Stimulated activated effector memory CD8-positive, alpha-beta T cell treated with anti-CD3 and anti-CD28 coated beads, Interleukin-12 subunit alpha, Interleukin-12 subunit beta, amount 100 ng/mL, for 72 hours (primary cell): ENCODE results near the gene AKAP9.
"Not testable (repeated sequence)": the region's sequence is repeated elsewhere in the genome, so short reads cannot be mapped to it uniquely, and the experiment has no call there.

Experiments
- ATAC-seq: fragments of 150-1000 bp; cut with Tn5 transposase; 2 replicates; pipeline ENCODE4 v1.10.0; 2021
- DNase-seq, 2 donors: peaks; one replicate each; pipeline ENCODE4 v3.0.0; 2021 to 2022; ENCODE audit warnings: low spot score in 2 of 2
- H3K27ac Mint-ChIP-seq: one replicate; pipeline ENCODE4 v1.8.0; 2022; ENCODE audit warnings: mild to moderate bottlenecking, mixed read lengths
- H3K36me3 Mint-ChIP-seq: one replicate; pipeline ENCODE4 v1.8.0; 2022; ENCODE audit warnings: mild to moderate bottlenecking, mixed read lengths
- H3K4me1 Mint-ChIP-seq: one replicate; pipeline ENCODE4 v1.8.0; 2022; ENCODE audit warnings: mixed read lengths
- H3K4me3 Mint-ChIP-seq: one replicate; pipeline ENCODE4 v1.8.0; 2022; ENCODE audit warnings: mild to moderate bottlenecking, mixed read lengths
- H3K9me3 Mint-ChIP-seq: one replicate; pipeline ENCODE4 v1.8.0; 2022; ENCODE audit warnings: mixed read lengths

Gene AKAP9

GRCh38 chr7:91962419-91962818, 21.8 kb downstream of the AKAP9 start:
- H3K27ac Mint-ChIP-seq = no peak overlapping the region
- no peak overlapping the region for H3K4me3 Mint-ChIP-seq
- peaks cover 31% of the 10 kb centered on the region for H3K4me1 Mint-ChIP-seq
- H3K36me3 Mint-ChIP-seq = no peaks in the 10 kb centered on the region
- ATAC-seq = no peak
- peaks cover 3% of the 10 kb centered on the region for H3K9me3 Mint-ChIP-seq
- no peak for DNase-seq

GRCh38 chr7:91967513-91967912, 26.9 kb downstream of the AKAP9 start:
- not testable (repeated sequence) for H3K36me3 Mint-ChIP-seq, ATAC-seq, H3K4me3 Mint-ChIP-seq, H3K9me3 Mint-ChIP-seq, DNase-seq
- Mint-ChIP-seq H3K4me1 (peaks cover 64% of the 10 kb centered on the region), H3K27ac (peak overlapping the region; percentile 43)

- DNase-seq = no peak
- peaks cover 38% of the 10 kb centered on the region for H3K36me3 Mint-ChIP-seq
- H3K4me3 Mint-ChIP-seq = no peak overlapping the region
- peaks cover 28% of the 10 kb centered on the region for H3K4me1 Mint-ChIP-seq
- ATAC-seq = no peak
- no peak overlapping the region for H3K27ac Mint-ChIP-seq
- H3K9me3 Mint-ChIP-seq = no peaks in the 10 kb centered on the region
These were observed 33.0 kb downstream of the AKAP9 start for GRCh38 chr7:91973639-91974038.

GRCh38 chr7:91974066-91974465, 33.4 kb downstream of the AKAP9 start:
- no peak overlapping the region for H3K4me3 Mint-ChIP-seq
- H3K9me3 Mint-ChIP-seq = no peaks in the 10 kb centered on the region
- peaks cover 26% of the 10 kb centered on the region for H3K4me1 Mint-ChIP-seq
- H3K27ac Mint-ChIP-seq = no peak overlapping the region
- H3K36me3 Mint-ChIP-seq = peaks cover 38% of the 10 kb centered on the region
- no peak for DNase-seq
- no peak for ATAC-seq

- H3K36me3 Mint-ChIP-seq = peaks cover 43% of the 10 kb centered on the region
- ATAC-seq (no peak), DNase-seq (no peak)
- H3K4me1 Mint-ChIP-seq = peaks cover 4% of the 10 kb centered on the region
- H3K9me3 Mint-ChIP-seq = no peaks in the 10 kb centered on the region
- H3K4me3 Mint-ChIP-seq = no peak overlapping the region
- H3K27ac Mint-ChIP-seq = no peak overlapping the region
These were observed 36.1 kb downstream of the AKAP9 start for GRCh38 chr7:91976743-91977142.

- peaks cover 48% of the 10 kb centered on the region for H3K36me3 Mint-ChIP-seq
- peaks cover 18% of the 10 kb centered on the region for H3K4me1 Mint-ChIP-seq
- no peak overlapping the region for H3K27ac Mint-ChIP-seq
- H3K4me3 Mint-ChIP-seq = no peak overlapping the region
- DNase-seq = no peak
- no peak for ATAC-seq
- no peaks in the 10 kb centered on the region for H3K9me3 Mint-ChIP-seq
These were observed 38.9 kb downstream of the AKAP9 start for GRCh38 chr7:91979590-91979989.

GRCh38 chr7:91982352-91982751, 41.7 kb downstream of the AKAP9 start:
- Mint-ChIP-seq H3K36me3 (peaks cover 21% of the 10 kb centered on the region), H3K4me1 (peaks cover 26% of the 10 kb centered on the region)
- not testable (repeated sequence) for H3K9me3 Mint-ChIP-seq, ATAC-seq, H3K27ac Mint-ChIP-seq, DNase-seq, H3K4me3 Mint-ChIP-seq

GRCh38 chr7:91988213-91988612, 47.6 kb downstream of the AKAP9 start:
- Mint-ChIP-seq H3K36me3 (peaks cover 16% of the 10 kb centered on the region), H3K9me3 (no peaks in the 10 kb centered on the region), H3K27ac (no peak overlapping the region), H3K4me3 (no peak overlapping the region), H3K4me1 (peaks cover 22% of the 10 kb centered on the region)
- no peak for ATAC-seq
- DNase-seq = no peak

GRCh38 chr7:91993976-91994375, 53.3 kb downstream of the AKAP9 start:
- Mint-ChIP-seq H3K9me3 (no peaks in the 10 kb centered on the region), H3K36me3 (peaks cover 67% of the 10 kb centered on the region), H3K27ac (no peak overlapping the region), H3K4me1 (no peaks in the 10 kb centered on the region), H3K4me3 (no peak overlapping the region)
- ATAC-seq (no peak), DNase-seq (no peak)

- Mint-ChIP-seq H3K4me3 (no peak overlapping the region), H3K9me3 (no peaks in the 10 kb centered on the region), H3K36me3 (peaks cover 75% of the 10 kb centered on the region), H3K27ac (no peak overlapping the region), H3K4me1 (no peaks in the 10 kb centered on the region)
- DNase-seq (no peak), ATAC-seq (no peak)
These were observed 54.9 kb downstream of the AKAP9 start for GRCh38 chr7:91995391-91996105.

- Mint-ChIP-seq H3K36me3 (peaks cover 54% of the 10 kb centered on the region), H3K4me1 (no peaks in the 10 kb centered on the region), H3K27ac (no peak overlapping the region), H3K9me3 (no peaks in the 10 kb centered on the region), H3K4me3 (no peak overlapping the region)
- ATAC-seq (no peak), DNase-seq (no peak)
These were observed 59.2 kb downstream of the AKAP9 start for GRCh38 chr7:91999631-92000565.

- DNase-seq (no peak), ATAC-seq (no peak)
- Mint-ChIP-seq H3K36me3 (peaks cover 49% of the 10 kb centered on the region), H3K4me3 (no peak overlapping the region), H3K27ac (no peak overlapping the region), H3K4me1 (no peaks in the 10 kb centered on the region), H3K9me3 (no peaks in the 10 kb centered on the region)
These were observed 62.1 kb downstream of the AKAP9 start for GRCh38 chr7:92002720-92003119.

- H3K9me3 Mint-ChIP-seq = peaks cover 2% of the 10 kb centered on the region
- no peak for DNase-seq
- H3K27ac Mint-ChIP-seq = no peak overlapping the region
- no peak overlapping the region for H3K4me3 Mint-ChIP-seq
- ATAC-seq = no peak
- peaks cover 44% of the 10 kb centered on the region for H3K36me3 Mint-ChIP-seq
- no peaks in the 10 kb centered on the region for H3K4me1 Mint-ChIP-seq
These were observed 65.4 kb downstream of the AKAP9 start for GRCh38 chr7:92006046-92006445.

GRCh38 chr7:92010215-92010614, 69.6 kb downstream of the AKAP9 start:
- H3K4me3 Mint-ChIP-seq = no peak overlapping the region
- ATAC-seq = no peak
- H3K4me1 Mint-ChIP-seq = no peaks in the 10 kb centered on the region
- no peak for DNase-seq
- peaks cover 2% of the 10 kb centered on the region for H3K9me3 Mint-ChIP-seq
- peaks cover 72% of the 10 kb centered on the region for H3K36me3 Mint-ChIP-seq
- no peak overlapping the region for H3K27ac Mint-ChIP-seq

GRCh38 chr7:92013611-92014010, 72.9 kb downstream of the AKAP9 start:
- no peak for DNase-seq
- H3K27ac Mint-ChIP-seq = no peak overlapping the region
- ATAC-seq = no peak
- H3K4me1 Mint-ChIP-seq = no peaks in the 10 kb centered on the region
- peaks cover 74% of the 10 kb centered on the region for H3K36me3 Mint-ChIP-seq
- peaks cover 2% of the 10 kb centered on the region for H3K9me3 Mint-ChIP-seq
- no peak overlapping the region for H3K4me3 Mint-ChIP-seq

GRCh38 chr7:92020636-92021035, 80.0 kb downstream of the AKAP9 start:
- ATAC-seq (no peak), DNase-seq (no peak)
- Mint-ChIP-seq H3K36me3 (peaks cover 70% of the 10 kb centered on the region), H3K4me3 (no peak overlapping the region), H3K27ac (no peak overlapping the region), H3K9me3 (no peaks in the 10 kb centered on the region), H3K4me1 (no peaks in the 10 kb centered on the region)
